ENCODE data around the gene MYH6.

The MYH6 gene

DNA sequence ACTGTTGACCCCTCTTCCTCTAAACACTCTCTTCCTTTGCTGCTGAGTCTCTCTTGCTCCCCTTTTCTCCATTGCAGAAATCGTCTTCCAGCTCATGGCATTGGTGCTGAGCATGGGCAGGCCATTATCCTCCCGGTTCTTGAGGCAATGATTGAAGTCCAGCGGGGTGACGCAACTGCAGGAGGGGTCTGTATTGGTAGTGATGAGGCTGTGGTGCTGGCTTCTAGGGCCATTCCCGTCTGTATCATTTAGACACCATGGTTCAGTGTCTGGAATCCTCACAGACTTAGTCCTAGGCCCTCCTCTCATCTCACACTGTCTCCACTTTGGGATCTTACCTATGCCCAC, 54.7 kb downstream of the MYH6 start:
- no peak for DNase-seq

DNA sequence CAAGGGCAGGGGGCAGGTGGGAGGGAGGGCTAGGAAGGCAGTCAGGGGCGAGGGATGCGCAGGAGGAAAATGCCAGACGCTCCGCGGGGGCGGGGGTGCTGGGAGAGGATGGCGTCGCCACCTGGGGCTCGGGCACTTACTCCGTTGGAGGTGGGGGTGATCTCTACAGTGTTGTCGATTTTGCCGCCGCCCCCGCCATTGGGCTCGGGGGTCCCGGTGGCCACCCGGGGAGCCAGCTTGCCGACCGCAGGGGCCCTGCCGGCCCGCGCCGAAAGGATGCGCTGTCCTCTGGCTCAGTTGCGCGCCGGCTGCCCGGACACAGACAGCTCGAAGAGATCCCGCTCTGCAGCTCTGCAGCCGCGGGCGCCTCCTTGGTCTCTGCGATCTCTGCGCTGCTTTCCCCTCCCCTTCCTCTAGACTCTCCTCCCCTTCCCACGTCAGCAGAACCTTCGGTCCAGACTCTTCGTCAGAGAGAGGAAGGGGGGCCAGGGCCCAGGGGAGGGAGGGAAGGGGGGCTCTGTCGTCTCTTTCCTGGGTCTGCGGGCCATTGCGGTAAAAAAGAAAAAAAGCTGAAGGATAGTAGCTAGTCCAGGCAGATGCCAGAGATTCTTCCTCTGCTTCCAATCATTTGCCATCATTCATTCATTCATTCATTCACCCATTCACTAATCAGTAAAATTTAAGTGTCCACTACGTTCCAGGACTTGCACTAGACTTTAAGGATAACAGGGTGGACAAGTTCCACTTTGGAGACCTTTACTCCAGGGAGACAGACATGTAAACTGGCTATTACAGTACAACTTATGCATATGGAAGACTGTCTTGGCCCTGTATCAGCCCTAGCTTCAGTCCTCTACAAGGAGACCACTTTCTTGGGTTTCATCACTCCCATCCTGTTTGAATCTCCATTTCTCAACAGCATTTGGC, 55.3 kb downstream of the MYH6 start, which contains the start of gene SLC22A17:
TSS of gene SLC22A17 (minus strand) at position 382 of the 927 bp plus-strand sequence.
- peak; percentile 66 to 69 for DNase-seq

DNA sequence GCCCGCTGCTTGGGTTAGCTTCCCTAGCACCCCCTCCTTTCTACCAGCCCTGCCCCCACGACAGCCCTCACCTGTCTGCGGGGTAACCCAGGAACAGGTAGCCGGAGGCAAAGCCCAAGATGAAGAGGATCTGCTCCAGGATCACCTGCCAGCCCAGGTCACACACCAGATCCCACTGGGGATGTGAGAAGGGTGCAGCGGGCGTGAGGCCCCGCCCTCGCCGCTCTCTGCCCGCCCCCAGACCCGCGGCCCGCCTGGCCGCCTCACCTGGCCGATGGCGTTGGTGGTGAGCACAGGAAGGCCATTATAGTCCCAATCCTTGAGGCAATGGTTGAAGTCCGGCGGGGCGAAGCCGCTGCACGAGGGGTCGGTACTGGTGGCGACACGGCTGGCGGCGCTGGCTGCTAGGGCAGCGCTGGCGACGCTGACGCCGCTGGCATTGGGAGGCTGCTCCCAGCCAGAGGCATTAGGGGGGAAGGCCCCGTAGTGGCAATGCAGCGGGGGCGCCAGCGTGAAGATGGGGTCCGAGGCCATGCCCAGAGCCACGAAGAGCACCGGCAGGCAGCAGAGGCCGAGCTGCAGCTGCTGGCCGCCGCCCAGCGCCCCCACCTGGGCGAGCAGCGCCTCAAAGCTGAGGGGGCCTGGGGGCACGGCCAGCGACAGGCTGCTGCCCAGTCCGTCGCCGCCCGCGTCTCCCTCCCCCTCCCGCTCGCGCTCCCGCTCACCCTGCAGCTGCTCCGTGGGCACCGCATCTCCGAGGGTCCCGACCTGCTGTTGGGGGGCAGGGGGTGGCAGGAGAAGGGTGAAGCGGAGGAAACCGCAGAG, 56.2 kb downstream of the MYH6 start:
- DNase-seq = no peak

DNA sequence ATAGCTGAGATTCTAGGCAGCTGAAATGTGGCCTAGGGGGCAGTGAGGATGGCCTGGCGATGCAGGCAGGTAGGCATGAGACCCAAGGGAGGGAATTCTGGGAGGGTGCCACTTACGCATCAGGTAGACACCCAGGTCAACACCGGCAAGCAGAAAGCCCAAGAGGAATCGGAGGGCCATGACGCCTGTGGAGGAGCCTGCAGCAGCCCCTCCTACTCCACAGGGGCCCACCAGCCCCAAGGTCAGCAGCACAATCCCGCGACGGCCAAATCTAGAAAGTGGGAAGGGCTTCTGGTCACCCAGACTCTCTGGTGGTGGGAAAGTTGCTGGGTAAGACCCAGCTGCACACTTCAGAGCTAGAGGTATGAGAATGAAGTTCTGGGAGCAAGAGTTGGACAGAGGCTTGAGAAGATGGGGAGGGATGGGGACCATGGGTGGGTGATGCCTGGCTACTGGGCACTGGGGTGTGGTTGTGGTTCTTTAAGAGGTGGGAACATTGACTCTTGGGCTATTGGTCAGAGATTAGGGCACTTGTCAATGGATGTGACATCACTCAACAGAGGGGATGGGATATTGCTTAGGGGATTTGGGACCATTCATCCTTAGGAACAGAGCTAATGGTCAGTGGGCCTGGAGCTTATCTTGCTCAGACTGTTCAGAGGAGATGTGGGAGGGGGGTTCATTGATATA, 58.8 kb downstream of the MYH6 start:
- DNase-seq = no peak

DNA sequence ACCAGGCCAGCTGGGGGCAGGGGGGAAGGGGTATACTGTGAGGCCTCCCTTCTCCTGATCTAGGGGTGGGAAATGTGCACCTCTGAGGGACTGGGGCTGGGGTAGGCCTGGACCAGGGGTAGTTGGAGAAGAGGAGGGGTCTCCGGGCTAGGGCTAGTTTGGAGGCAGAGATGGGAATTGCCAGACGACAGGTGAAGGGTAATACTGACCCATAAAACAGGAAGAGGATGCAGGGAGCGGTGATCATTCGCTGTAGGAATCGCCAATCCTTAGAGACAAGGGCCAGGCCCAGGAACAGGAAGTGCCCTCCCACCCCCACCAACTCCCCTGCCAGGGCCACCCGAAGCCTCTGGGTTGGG, 59.8 kb downstream of the MYH6 start:
- no peak for DNase-seq

DNA sequence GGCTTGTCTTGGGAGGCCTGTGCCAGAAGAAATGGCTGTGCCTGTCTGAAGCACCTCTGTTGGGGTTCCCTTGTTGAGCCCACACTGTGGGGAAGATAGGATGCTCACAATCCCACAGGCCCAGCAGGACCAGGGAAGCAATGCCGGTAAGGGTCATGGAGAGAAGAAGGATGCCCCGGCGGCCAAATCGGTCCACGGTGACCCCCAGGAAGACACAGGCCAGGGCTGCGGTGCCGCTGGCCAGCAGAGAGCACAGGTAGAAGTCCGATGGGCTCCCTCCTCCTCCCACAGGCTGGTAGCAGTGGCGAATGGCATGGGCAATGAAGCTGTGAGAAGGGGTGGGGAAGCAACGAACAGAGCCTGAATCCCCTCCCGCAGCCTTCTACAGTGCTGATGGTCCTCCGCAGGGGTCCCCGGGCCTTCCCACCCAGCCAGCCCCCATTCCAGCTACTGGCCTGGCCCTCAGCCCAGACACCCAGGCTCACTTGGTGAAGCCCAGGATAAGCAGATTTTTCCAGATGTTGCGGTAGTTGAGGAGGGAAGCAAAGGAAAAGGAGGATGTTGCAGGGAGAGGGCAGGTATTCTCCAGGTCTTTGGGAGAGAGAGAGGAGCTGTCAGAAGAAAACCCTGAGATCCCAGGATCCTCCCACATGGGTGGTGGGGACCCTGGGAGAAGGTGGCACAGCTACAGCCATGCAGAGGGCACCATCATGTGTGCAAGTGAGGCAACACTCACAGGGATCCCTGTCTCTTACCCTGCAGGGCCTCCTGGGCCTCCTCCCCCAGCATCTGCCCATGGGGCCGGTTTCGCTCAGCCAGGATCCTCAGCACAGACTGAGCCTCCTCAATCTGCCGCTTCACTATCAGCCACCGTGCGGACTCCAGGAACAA, 60.4 kb downstream of the MYH6 start:
- DNase-seq = no peak

DNA sequence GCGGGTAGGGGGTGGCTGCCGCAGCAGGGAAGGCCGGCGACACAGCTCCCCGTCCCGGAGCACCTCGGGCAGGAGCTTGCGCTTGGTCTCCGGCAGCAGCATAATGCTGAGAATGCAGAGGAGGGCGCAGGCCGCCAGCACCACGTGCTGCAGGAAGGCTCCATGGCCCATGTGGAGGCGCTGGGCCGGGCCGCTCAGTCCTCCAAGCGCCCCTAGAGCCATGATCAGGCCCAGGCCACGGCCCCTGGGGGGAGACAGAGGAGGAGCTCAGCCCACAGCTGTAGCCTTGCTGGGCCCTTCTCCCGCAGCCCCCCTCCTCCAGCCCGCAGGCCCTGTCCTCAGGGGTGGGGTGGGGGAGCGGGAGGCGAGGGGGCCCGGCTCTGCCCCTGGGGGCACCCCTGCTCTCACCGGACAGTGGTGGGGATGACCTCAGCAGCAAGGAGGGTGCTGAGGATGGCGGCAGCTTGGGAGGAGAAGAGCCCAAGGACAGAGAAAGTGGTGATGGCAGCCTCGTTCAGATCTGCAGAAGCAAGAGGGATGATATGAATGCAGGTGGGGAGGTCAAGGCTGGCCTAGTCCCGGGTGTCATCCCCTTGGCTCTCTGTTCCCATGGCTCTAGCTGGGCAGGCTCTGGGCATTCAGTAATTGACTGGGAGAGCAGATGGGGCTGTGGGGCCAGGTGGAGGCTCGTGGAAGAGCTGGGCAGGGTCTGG, 61.2 kb downstream of the MYH6 start:
- DNase-seq = no peak

DNA sequence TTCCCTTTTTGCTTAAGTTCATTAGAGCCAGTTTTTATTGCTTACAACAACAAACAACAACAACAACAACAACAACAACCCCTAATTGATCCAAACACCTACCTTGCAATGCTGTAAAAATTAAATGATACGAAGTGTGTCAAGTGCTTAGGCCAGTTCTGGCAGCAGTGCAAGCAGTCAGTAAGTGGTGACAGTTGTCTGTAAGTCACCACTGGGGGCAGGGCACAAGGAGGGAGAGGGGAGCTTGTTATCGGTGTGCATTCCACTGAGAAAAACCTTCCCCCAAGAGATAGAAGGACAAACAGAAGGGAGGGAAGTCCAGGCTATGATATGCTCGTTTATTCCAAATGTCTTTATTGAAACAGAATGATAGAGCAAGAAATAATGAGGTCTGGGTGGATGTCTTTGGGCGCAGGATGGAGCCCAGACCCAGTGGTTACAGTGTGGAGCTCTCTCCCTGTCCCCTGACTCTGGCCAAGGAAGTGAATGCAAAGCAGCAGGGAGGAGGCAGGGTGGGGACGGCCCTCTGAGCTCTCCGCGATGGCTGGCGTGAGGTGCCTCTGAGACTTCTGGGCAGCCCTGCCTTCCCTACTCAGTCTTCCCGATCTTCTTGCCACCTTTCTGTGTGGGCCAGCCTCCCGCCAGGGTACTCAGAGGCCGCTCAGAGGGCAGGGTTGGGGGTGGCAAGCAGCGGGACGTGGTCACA, 61.9 kb downstream of the MYH6 start:
- no peak for DNase-seq

DNA sequence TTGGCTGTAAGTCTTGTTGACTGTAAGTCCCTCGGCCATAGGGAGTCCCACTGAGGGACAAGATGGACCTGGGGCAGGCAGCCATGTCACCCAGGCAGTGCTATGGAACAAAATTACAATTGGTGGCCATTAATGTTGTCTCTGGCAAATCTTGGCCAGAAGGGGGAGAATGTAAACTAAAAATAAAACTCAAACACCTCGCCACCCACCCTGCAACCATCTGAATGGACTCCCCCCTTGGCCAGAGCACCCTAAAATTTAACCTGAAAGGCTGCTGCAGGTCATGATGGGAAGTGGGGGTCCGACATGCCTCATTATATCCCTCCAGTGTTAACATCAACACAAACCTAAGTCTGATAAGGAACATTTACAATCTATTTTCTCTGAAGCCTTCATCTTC, 63.6 kb downstream of the MYH6 start:
- DNase-seq = no peak

DNA sequence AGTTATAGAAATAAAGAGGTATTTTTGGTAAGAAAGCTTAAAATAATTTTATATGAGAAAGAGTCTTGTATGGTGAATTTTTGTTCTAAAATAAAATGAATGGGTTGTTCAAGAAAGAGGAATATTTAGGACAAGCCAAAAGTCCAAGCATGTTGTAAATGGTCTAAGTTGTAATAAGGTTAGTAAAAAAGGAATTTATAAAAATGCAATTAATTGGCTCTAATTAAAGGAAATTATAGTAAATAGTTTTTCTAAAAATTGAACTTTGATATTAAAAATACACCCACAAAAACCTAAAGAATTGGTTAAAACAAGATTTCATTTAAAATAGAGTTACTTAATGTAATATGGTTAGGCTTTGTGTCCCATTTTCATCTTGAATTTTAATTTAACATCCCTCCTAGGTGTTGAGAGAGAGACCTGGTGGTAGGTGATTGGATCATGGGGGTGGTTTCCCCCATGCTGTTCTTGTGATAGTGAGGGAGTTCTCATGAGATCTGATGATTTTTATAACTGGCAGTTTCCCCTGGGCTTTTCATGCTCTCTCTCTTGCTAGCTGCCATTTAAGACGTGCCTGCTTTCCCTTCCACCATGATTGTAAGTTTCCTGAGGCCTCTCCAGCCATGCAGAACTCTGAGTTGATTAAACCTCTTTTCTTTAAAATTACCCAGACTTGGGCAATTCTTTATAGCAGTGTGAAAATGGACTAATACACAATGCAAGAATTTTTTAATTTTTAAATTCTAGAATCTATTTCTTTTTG, 68.4 kb downstream of the MYH6 start:
- DNase-seq = no peak

DNA sequence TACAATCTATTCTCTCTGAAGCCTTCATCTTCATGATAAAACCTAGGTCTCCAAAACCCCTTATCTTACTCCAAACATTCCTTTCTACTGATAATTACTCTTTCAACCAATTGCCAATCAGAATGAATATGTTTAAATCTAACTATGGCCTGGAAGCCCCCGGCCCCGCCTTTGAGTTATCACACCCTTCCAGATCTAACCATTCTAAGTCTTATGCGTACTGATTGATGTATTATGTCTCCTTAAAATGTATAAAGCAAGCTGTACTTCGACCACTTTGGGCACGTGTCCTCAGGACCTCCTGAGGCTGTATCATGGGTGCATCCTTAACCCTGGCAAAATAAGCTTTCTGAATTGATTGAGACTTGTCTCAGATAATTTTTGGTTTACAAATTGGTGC, 72.5 kb downstream of the MYH6 start:
- DNase-seq = no peak

Data from CD4-positive, alpha-beta T cell treated with Interferon alpha-2 for 1 hour (primary cell).